DOHH2 (cell line): ENCODE data around the gene RTKN.

Source experiments
- H3F3A ChIP-seq: fragments of 200-600 bp; sonication (generic), shearing (Covaris generic); 2 replicates; pipeline ENCODE4 v1.6.0; 2016; ENCODE audit warnings: antibody characterized with exemption, mild to moderate bottlenecking; ENCODE audit not compliant: control insufficient read depth, insufficient read depth
- H3K27ac ChIP-seq: fragments of 200-600 bp; sonication (generic); 2 replicates; pipeline ENCODE4 v1.5.1; 2014; ENCODE audit warnings: low read depth, mild to moderate bottlenecking, low read length, moderate library complexity
- H3K27me3 ChIP-seq: fragments of 200-600 bp; sonication (generic); 2 replicates; pipeline ENCODE4 v1.6.1; 2014; ENCODE audit warnings: mild to moderate bottlenecking, low read length, mixed read lengths; ENCODE audit not compliant: control insufficient read depth
- H3K36me3 ChIP-seq: fragments of 200-600 bp; sonication (generic); 2 replicates; pipeline ENCODE4 v1.6.1; 2014; ENCODE audit warnings: mild to moderate bottlenecking, low read length, moderate library complexity, mixed read lengths; ENCODE audit not compliant: control insufficient read depth
- H3K4me1 ChIP-seq: fragments of 200-600 bp; sonication (generic); 2 replicates; pipeline ENCODE4 v1.6.1; 2014; ENCODE audit warnings: mild to moderate bottlenecking, low read length, mixed read lengths; ENCODE audit not compliant: control insufficient read depth
- H3K4me2 ChIP-seq: fragments of 200-600 bp; sonication (generic); 2 replicates; pipeline ENCODE4 v1.6.0; 2014; ENCODE audit warnings: mild to moderate bottlenecking, low read length, moderate library complexity
- H3K4me3 ChIP-seq: fragments of 200-600 bp; sonication (generic); 2 replicates; pipeline ENCODE4 v1.5.1; 2014; ENCODE audit warnings: mild to moderate bottlenecking, low read length, mixed read lengths
- H3K79me2 ChIP-seq: fragments of 200-600 bp; sonication (generic); 2 replicates; pipeline ENCODE4 v1.6.1; 2014; ENCODE audit warnings: mild to moderate bottlenecking, low read length, mixed read lengths; ENCODE audit not compliant: control insufficient read depth
- H3K9me2 ChIP-seq: fragments of 200-600 bp; sonication (generic); replicated peaks from 2 replicates; pipeline ENCODE4 v1.6.1; 2014; ENCODE audit warnings: mild to moderate bottlenecking, low read length, mixed read lengths; ENCODE audit not compliant: control insufficient read depth
- H3K9me3 ChIP-seq: fragments of 200-600 bp; sonication (generic); 2 replicates; pipeline ENCODE4 v1.6.1; 2014; ENCODE audit warnings: antibody characterized with exemption, low read length, mixed read lengths; ENCODE audit not compliant: control insufficient read depth, insufficient read depth
- H4K20me1 ChIP-seq: fragments of 200-600 bp; sonication (generic); 2 replicates; pipeline ENCODE4 v1.6.0; 2014; ENCODE audit warnings: low read depth, mild to moderate bottlenecking, antibody characterized with exemption, low read length, moderate library complexity; ENCODE audit not compliant: control insufficient read depth, insufficient read depth
- CTCF ChIP-seq: fragments of 200-600 bp; sonication (generic); IDR thresholded peaks from one replicate; pipeline ENCODE4 v1.5.1; 2014; ENCODE audit warnings: antibody characterized with exemption, mild to moderate bottlenecking, low read depth, low read length; ENCODE audit not compliant: poor library complexity, severe bottlenecking
- EZH2phosphoT487 ChIP-seq: fragments of 200-600 bp; sonication (generic); IDR thresholded peaks from 2 replicates; pipeline ENCODE4 v1.6.1; 2017; ENCODE audit warnings: borderline replicate concordance, mild to moderate bottlenecking, antibody characterized with exemption, low read length, moderate library complexity, mixed read lengths

RTKN gene

GRCh38 chr2:74390606-74391005 is 51.1 kb downstream of the RTKN start:
- H3K4me2 ChIP-seq: peak overlapping the region; percentile 96
- no peaks in the 10 kb centered on the region for H3K9me3 ChIP-seq
- H4K20me1 ChIP-seq: no peaks in the 10 kb centered on the region
- no peaks in the 10 kb centered on the region for H3K27me3 ChIP-seq
- peaks cover under 1% of the 10 kb centered on the region for H3K36me3 ChIP-seq
- no peak for TF ChIP-seq CTCF
- no peak for TF ChIP-seq EZH2phosphoT487
- no peak overlapping the region for H3K27ac ChIP-seq
- H3K79me2 ChIP-seq: peaks cover 60% of the 10 kb centered on the region
- no peaks in the 10 kb centered on the region for H3K9me2 ChIP-seq
- H3K4me3 ChIP-seq: peak overlapping the region; percentile 86
- no peaks in the 10 kb centered on the region; the same call in 1 of the 2 replicates for H3F3A ChIP-seq
- peaks cover 21% of the 10 kb centered on the region for H3K4me1 ChIP-seq

GRCh38 chr2:74387346-74387745 is 54.4 kb downstream of the RTKN start:
- H3K79me2 ChIP-seq: peaks cover 83% of the 10 kb centered on the region
- H3K4me2 ChIP-seq: no peak overlapping the region

GRCh38 chr2:74385396-74385795 is 56.3 kb downstream of the RTKN start:
- TF ChIP-seq EZH2phosphoT487 (no peak), CTCF (no peak)
- peaks cover 26% of the 10 kb centered on the region for H3K36me3 ChIP-seq
- H3K27ac ChIP-seq: no peak overlapping the region
- no peak overlapping the region for H3K4me3 ChIP-seq
- H3F3A ChIP-seq: no peaks in the 10 kb centered on the region; the same call in 1 of the 2 replicates
- H3K9me2 ChIP-seq: no peaks in the 10 kb centered on the region
- H3K4me1 ChIP-seq: peaks cover 10% of the 10 kb centered on the region
- no peak overlapping the region for H3K4me2 ChIP-seq
- H3K9me3 ChIP-seq: no peaks in the 10 kb centered on the region
- peaks cover 2% of the 10 kb centered on the region; the same call in 1 of the 2 replicates for H4K20me1 ChIP-seq
- H3K79me2 ChIP-seq: peaks cover 87% of the 10 kb centered on the region
- H3K27me3 ChIP-seq: no peaks in the 10 kb centered on the region

More at GRCh38 chr2:74387346-74387745, 54.4 kb downstream of the RTKN start:
- H3F3A ChIP-seq: no peaks in the 10 kb centered on the region; the same call in 1 of the 2 replicates
- peaks cover 19% of the 10 kb centered on the region for H3K4me1 ChIP-seq
- no peaks in the 10 kb centered on the region for H3K9me3 ChIP-seq
- no peak overlapping the region for H3K4me3 ChIP-seq
- no peak for TF ChIP-seq CTCF
- TF ChIP-seq EZH2phosphoT487: no peak
- H3K9me2 ChIP-seq: no peaks in the 10 kb centered on the region
- no peaks in the 10 kb centered on the region for H4K20me1 ChIP-seq
- peaks cover 19% of the 10 kb centered on the region for H3K36me3 ChIP-seq
- no peak overlapping the region for H3K27ac ChIP-seq
- no peaks in the 10 kb centered on the region for H3K27me3 ChIP-seq

- H3K79me2 ChIP-seq: peaks cover 85% of the 10 kb centered on the region
- peaks cover 10% of the 10 kb centered on the region for H4K20me1 ChIP-seq
- no peaks in the 10 kb centered on the region for H3K9me3 ChIP-seq
- H3K27me3 ChIP-seq: no peaks in the 10 kb centered on the region
- peaks cover 28% of the 10 kb centered on the region for H3K36me3 ChIP-seq
- no peak overlapping the region for H3K4me3 ChIP-seq
- H3K4me2 ChIP-seq: no peak overlapping the region
- no peaks in the 10 kb centered on the region for H3K9me2 ChIP-seq
- TF ChIP-seq EZH2phosphoT487 (no peak), CTCF (no peak)
- H3K4me1 ChIP-seq: peaks cover 8% of the 10 kb centered on the region
- no peak overlapping the region for H3K27ac ChIP-seq
- no peaks in the 10 kb centered on the region; the same call in 1 of the 2 replicates for H3F3A ChIP-seq
These were observed 57.7 kb downstream of the RTKN start for GRCh38 chr2:74384051-74384450.
